DOHH2 (cell line): Measurements from ENCODE around the gene TMX2.

ENCODE experiments used
- EZH2phosphoT487 ChIP-seq: fragments of 200-600 bp; sonication (generic); IDR thresholded peaks from 2 replicates; pipeline ENCODE4 v1.6.1; 2017; ENCODE audit warnings: borderline replicate concordance, mild to moderate bottlenecking, antibody characterized with exemption, low read length, moderate library complexity, mixed read lengths
- TF ChIP-seq, protein P1 (sequence below): fragments of 200-600 bp; sonication (generic); IDR thresholded peaks from one replicate; pipeline ENCODE4 v1.5.1; 2014; ENCODE audit warnings: antibody characterized with exemption, mild to moderate bottlenecking, low read depth, low read length; ENCODE audit not compliant: poor library complexity, severe bottlenecking

- TF ChIP-seq, protein P1, sequence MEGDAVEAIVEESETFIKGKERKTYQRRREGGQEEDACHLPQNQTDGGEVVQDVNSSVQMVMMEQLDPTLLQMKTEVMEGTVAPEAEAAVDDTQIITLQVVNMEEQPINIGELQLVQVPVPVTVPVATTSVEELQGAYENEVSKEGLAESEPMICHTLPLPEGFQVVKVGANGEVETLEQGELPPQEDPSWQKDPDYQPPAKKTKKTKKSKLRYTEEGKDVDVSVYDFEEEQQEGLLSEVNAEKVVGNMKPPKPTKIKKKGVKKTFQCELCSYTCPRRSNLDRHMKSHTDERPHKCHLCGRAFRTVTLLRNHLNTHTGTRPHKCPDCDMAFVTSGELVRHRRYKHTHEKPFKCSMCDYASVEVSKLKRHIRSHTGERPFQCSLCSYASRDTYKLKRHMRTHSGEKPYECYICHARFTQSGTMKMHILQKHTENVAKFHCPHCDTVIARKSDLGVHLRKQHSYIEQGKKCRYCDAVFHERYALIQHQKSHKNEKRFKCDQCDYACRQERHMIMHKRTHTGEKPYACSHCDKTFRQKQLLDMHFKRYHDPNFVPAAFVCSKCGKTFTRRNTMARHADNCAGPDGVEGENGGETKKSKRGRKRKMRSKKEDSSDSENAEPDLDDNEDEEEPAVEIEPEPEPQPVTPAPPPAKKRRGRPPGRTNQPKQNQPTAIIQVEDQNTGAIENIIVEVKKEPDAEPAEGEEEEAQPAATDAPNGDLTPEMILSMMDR, result no peak
- TF ChIP-seq EZH2phosphoT487, result no peak
Observed at GRCh38 chr11:57681168-57681567, 31.2 kb upstream of the TMX2 start.
